Body of pancreas (tissue), 4 donors: ENCODE measurements around the gene NUF2. TPM values are rescaled to one million over a fixed set of nuclear protein-coding genes. Genes with fewer than 3 reads are reported as not detected.
A peak's percentile ranks its signal among the peaks of the same experiment; 100 is the strongest.
"Not testable (repeated sequence)": the region's sequence is repeated elsewhere in the genome, so short reads cannot be mapped to it uniquely, and the experiment has no call there.

Source experiments
- ATAC-seq: fragments of 150-250 bp; one replicate; pipeline ENCODE4 v1.9.1; 2016
- DNase-seq, 4 donors: peaks; one replicate each; pipeline ENCODE4 v3.0.0-alpha.2; 2019
- H3K27ac ChIP-seq, 4 donors: fragments of 200-600 bp; sonication (generic); 1 replicate in 3 of 4; 2 replicates in 1 of 4; pipeline versions ENCODE4 v1.5.1 to v1.6.1; 2016 to 2019; ENCODE audit warnings: mild to moderate bottlenecking in 1 of 4, mixed read lengths in 1 of 4, moderate library complexity in 1 of 4
- H3K27me3 ChIP-seq, 2 donors: fragments of 200-600 bp; sonication (generic); one replicate each; pipeline ENCODE4 v1.6.0; 2016; ENCODE audit warnings: mild to moderate bottlenecking in 1 of 2
- H3K36me3 ChIP-seq, 2 donors: fragments of 200-600 bp; sonication (generic); replicated peaks in 1 of 2; 2 replicates each; pipeline ENCODE4 v1.5.1; 2016; ENCODE audit warnings: low read depth in 2 of 2; ENCODE audit not compliant: insufficient read depth in 1 of 2
- H3K4me1 ChIP-seq: fragments of 200-600 bp; sonication (generic); one replicate; pipeline ENCODE4 v1.6.0; 2016
- H3K4me3 ChIP-seq, 2 donors: fragments of 200-600 bp; sonication (generic); 1 replicate in 1 of 2; 2 replicates in 1 of 2; pipeline ENCODE4 v1.5.1; 2016 to 2019
- H3K9me3 ChIP-seq, 3 donors: fragments of 200-600 bp; sonication (generic); 1 replicate in 2 of 3; 2 replicates in 1 of 3; pipeline ENCODE4 v1.5.1; 2016
- CTCF ChIP-seq, 7 experiments: fragments of 450-650 bp in 4 of 7; fragments of 200-600 bp in 3 of 7; sonication (generic) in 3 of 7; IDR thresholded peaks; one replicate each; pipeline ENCODE4 v1.5.1; 2016 to 2019; ENCODE audit warnings: antibody characterized with exemption in 7 of 7
- POLR2A ChIP-seq, 3 donors: fragments of 450-650 bp; IDR thresholded peaks; one replicate each; pipeline ENCODE4 v1.6.1; 2016; ENCODE audit warnings: antibody characterized with exemption in 3 of 3, mild to moderate bottlenecking in 2 of 3
- WGBS, 2 donors: methylation state at CpG; one replicate each; pipeline ENCODE4 v1.1.5; 2017; 5-methylcytosine and 5-hydroxymethylcytosine counted together
- intact Hi-C: fragments of 100-400 bp; cut with DNase I; formaldehyde crosslinking; loops from one replicate; pipeline ENCODE4 v1.15.1; 2023
- total RNA-seq, 2 donors: library from RNA; depleted of rRNA; stranded (reverse); fragments of >200 nt; gene quantifications; one replicate each; pipeline ENCODE4 v1.1.0, GENCODE V29; 2016

The NUF2 gene
- total RNA-seq, 2 donors from 2014 or later, result 0.66 TPM; not detected in 1

GRCh38 chr1:163351912-163352311 is 30.2 kb downstream of the NUF2 start:
- ATAC-seq (no peak), DNase-seq (no peak)
- H3K36me3 ChIP-seq, result no peaks in the 10 kb centered on the region
- intact Hi-C loops, result no loop called here
- TF ChIP-seq CTCF (IDR thresholded peaks at IDR 0.05), result no peak
- TF ChIP-seq POLR2A (IDR thresholded peaks at IDR 0.05), result no peak
- no peak overlapping the region for H3K27ac ChIP-seq
- no peak overlapping the region for H3K4me3 ChIP-seq
- no peaks in the 10 kb centered on the region for H3K9me3 ChIP-seq
- H3K27me3 ChIP-seq, result no peaks in the 10 kb centered on the region
- H3K4me1 ChIP-seq, result no peaks in the 10 kb centered on the region
- 97 to 98% methylated on average over 2 of the region's 2 CpGs for WGBS, 2 donors

GRCh38 chr1:163357378-163357777 is 35.6 kb downstream of the NUF2 start:
- Histone ChIP-seq H3K27ac (no peak overlapping the region), H3K9me3 (no peaks in the 10 kb centered on the region), H3K4me3 (no peak overlapping the region), H3K4me1 (peaks cover 7% of the 10 kb centered on the region), H3K27me3 (no peaks in the 10 kb centered on the region), H3K36me3 (no peaks in the 10 kb centered on the region)
- ATAC-seq, result peak; percentile 62
- intact Hi-C loops, result no loop called here
- DNase-seq, result no peak
- 30 to 43% methylated on average over 2 of the region's 2 CpGs for WGBS, 2 donors
- TF ChIP-seq CTCF (IDR thresholded peaks at IDR 0.05), result no peak
- no peak for TF ChIP-seq POLR2A (IDR thresholded peaks at IDR 0.05)

DNA sequence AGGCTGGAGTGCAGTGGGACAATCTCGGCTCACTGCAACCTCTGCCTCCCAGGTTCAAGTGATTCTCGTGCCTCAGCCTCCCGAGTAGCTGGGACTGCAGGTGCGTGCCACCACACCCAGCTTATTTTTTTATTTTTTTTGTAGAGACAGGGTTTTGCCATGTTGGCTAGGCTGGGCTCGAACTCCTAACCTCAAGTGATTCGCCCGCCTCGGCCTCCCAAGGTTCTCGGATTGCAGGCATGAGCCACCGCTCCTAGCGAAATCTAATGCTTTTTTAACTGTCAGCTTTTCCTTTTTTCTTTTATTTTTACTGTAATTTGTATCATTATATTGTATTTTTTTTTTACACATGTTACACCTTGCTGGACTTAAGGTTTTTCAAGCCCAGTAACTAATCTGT is 36.4 kb downstream of the NUF2 start:
- H3K27ac ChIP-seq, DNase-seq, H3K27me3 ChIP-seq, ATAC-seq, H3K9me3 ChIP-seq, H3K4me1 ChIP-seq, intact Hi-C loops, H3K4me3 ChIP-seq, H3K36me3 ChIP-seq: not testable (repeated sequence)
- 94 to 98% methylated on average over 11 of the region's 11 CpGs for WGBS, 2 donors

DNA sequence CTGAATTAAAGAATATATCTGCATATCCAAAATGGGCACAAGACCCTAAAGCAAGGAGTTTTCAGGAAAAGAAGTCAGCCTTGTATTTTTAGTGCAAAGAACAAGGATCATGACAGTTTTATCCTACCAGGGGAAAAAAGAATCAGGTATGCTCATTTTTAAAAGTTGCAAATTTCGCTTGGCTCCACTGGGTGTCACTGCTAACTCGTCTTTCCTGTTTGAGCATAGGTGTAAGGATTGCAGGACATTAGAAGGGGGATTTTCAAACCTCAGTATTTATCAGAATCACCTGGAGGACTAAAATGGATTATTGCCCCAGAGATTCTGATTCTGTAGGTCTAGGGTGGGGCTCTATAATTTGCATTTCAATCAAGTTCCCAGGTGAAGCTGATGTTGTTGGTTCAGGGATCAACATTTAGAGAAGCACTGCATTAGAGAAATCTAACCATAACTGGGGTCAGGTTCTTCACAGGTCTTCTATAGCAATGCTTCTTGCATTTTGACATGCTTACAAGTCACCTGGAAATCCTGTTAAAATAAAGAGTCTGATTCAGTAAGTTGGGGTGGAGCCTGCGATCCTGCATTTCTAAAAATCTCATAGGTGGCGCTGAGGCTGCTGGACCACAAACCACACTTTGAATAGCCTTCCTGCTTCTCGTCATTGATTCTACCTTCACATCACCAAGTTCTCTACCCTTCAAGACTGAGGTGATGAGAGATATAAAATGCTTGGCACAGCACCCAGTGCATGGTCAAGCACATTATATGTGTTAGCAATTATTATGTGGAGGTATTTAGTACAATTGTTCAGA is 39.6 kb downstream of the NUF2 start:
- H3K9me3 ChIP-seq, result no peaks in the 10 kb centered on the region
- ATAC-seq, result no peak
- no peak overlapping the region for H3K27ac ChIP-seq
- H3K36me3 ChIP-seq, result no peaks in the 10 kb centered on the region
- intact Hi-C loops, result no loop called here
- TF ChIP-seq CTCF (IDR thresholded peaks at IDR 0.05) (peak in 4 of 7 experiments; percentile 12 to 26 (median 14)), POLR2A (IDR thresholded peaks at IDR 0.05) (no peak)
- no peaks in the 10 kb centered on the region for H3K27me3 ChIP-seq
- DNase-seq, result no peak
- no peak overlapping the region for H3K4me3 ChIP-seq
- H3K4me1 ChIP-seq, result peaks cover 7% of the 10 kb centered on the region
- WGBS, 2 donors, result 40% methylated on average over 5 of the region's 5 CpGs

- Histone ChIP-seq H3K4me3 (no peak overlapping the region), H3K4me1 (no peaks in the 10 kb centered on the region), H3K9me3 (no peaks in the 10 kb centered on the region), H3K36me3 (no peaks in the 10 kb centered on the region), H3K27ac (no peak overlapping the region), H3K27me3 (no peaks in the 10 kb centered on the region)
- intact Hi-C loops, result no loop called here
- TF ChIP-seq CTCF (IDR thresholded peaks at IDR 0.05), result no peak
- no peak for TF ChIP-seq POLR2A (IDR thresholded peaks at IDR 0.05)
- WGBS, 2 donors, result 42 to 47% methylated on average over 3 of the region's 3 CpGs
- ATAC-seq (no peak), DNase-seq (no peak)
Observed at GRCh38 chr1:163365186-163365585, 43.4 kb downstream of the NUF2 start.
